HFFc6 (cell line): ENCODE results near the gene SFXN2. TPM values are rescaled to one million over a fixed set of nuclear protein-coding genes. Genes with fewer than 3 reads are reported as not detected.
"Not testable (repeated sequence)": the region's sequence is repeated elsewhere in the genome, so short reads cannot be mapped to it uniquely, and the experiment has no call there.

Source experiments
- DNase-seq: peaks from one replicate; pipeline ENCODE4 v3.0.0-alpha.2; 2018
- H3K27ac Mint-ChIP-seq: 2 replicates; pipeline ENCODE4 v1.8.0; 2020; ENCODE audit warnings: mild to moderate bottlenecking, mixed read lengths
- H3K27me3 Mint-ChIP-seq: 2 replicates; pipeline ENCODE4 v1.8.0; 2021; ENCODE audit warnings: mild to moderate bottlenecking, moderate library complexity, mixed read lengths; ENCODE audit not compliant: insufficient read depth
- H3K36me3 Mint-ChIP-seq: 2 replicates; pipeline ENCODE4 v1.8.0; 2021; ENCODE audit warnings: low read depth, mixed read lengths
- H3K4me1 Mint-ChIP-seq: 2 replicates; pipeline ENCODE4 v1.8.0; 2020; ENCODE audit warnings: low read depth, mixed read lengths
- H3K4me3 Mint-ChIP-seq: 2 replicates; pipeline ENCODE4 v1.8.0; 2020; ENCODE audit warnings: mild to moderate bottlenecking, moderate library complexity, mixed read lengths
- H3K9me3 Mint-ChIP-seq: 2 replicates; pipeline ENCODE4 v1.8.0; 2020; ENCODE audit warnings: mild to moderate bottlenecking, mixed read lengths
- CTCF ChIP-seq: fragments of 200-600 bp; sonication (generic); IDR thresholded peaks from 2 replicates; pipeline ENCODE4 v1.5.0; 2021; ENCODE audit warnings: antibody characterized with exemption, mild to moderate bottlenecking
- total RNA-seq, 6 experiments: library from RNA; stranded (reverse); fragmentation: NEBNext Ultra II Directional; extraction: Animal tissue kit (Norgen Biotek cat#: 25700); gene quantifications; 2 replicates in 1 of 6; 3 replicates in 5 of 6; pipeline ENCODE4 v1.2.3, GENCODE V29; 2021

The SFXN2 gene
- total RNA-seq, 6 experiments from 2014 or later, result 2.2 to 4.4 (median 3.5) TPM

- Mint-ChIP-seq H3K27ac (peak overlapping the region; percentile 87; the same call in 1 of the 2 replicates), H3K27me3 (no peaks in the 10 kb centered on the region), H3K4me1 (peaks cover 68% of the 10 kb centered on the region), H3K36me3 (no peaks in the 10 kb centered on the region), H3K9me3 (no peaks in the 10 kb centered on the region), H3K4me3 (peak overlapping the region; percentile 41; the same call in 1 of the 2 replicates)
- DNase-seq, result no peak
- TF ChIP-seq CTCF, result no peak
Measured at GRCh38 chr10:102712089-102712488, 2.3 kb upstream of the SFXN2 start.

GRCh38 chr10:102712843-102713538, 1.4 kb upstream of the SFXN2 start:
- Mint-ChIP-seq H3K36me3 (no peaks in the 10 kb centered on the region), H3K9me3 (no peaks in the 10 kb centered on the region), H3K27me3 (no peaks in the 10 kb centered on the region), H3K27ac (peak overlapping the region; percentile 87), H3K4me3 (peak overlapping the region; percentile 91), H3K4me1 (peaks cover 68% of the 10 kb centered on the region)
- peak; percentile 12 for DNase-seq
- no peak for TF ChIP-seq CTCF

GRCh38 chr10:102713539-102713813, 960 bp upstream of the SFXN2 start:
- no peaks in the 10 kb centered on the region for H3K9me3 Mint-ChIP-seq
- no peak for DNase-seq
- H3K27me3 Mint-ChIP-seq, result no peaks in the 10 kb centered on the region
- H3K36me3 Mint-ChIP-seq, result no peaks in the 10 kb centered on the region
- H3K4me3 Mint-ChIP-seq, result peak overlapping the region; percentile 91
- peaks cover 69% of the 10 kb centered on the region for H3K4me1 Mint-ChIP-seq
- H3K27ac Mint-ChIP-seq, result peak overlapping the region; percentile 87
- no peak for TF ChIP-seq CTCF

GRCh38 chr10:102713814-102714620, 419 bp upstream of the SFXN2 start, which contains the start of gene ARL3:
Gene ARL3, minus strand, starts transcription at chr10:102714397. Its CDS starts 122 bp downstream, at chr10:102714275.
- H3K4me3 Mint-ChIP-seq, result peak within 1 kb of the TSS; percentile 91
- peak; percentile 98 for DNase-seq
- peak; percentile 78 for TF ChIP-seq CTCF
- no peaks in the 10 kb centered on the region for H3K9me3 Mint-ChIP-seq
- no peaks in the 10 kb centered on the region for H3K27me3 Mint-ChIP-seq
- H3K27ac Mint-ChIP-seq, result peak within 1 kb of the TSS; percentile 87
- H3K36me3 Mint-ChIP-seq, result no peaks in the 10 kb centered on the region
- H3K4me1 Mint-ChIP-seq, result peaks cover 70% of the 10 kb centered on the region

- no peak for TF ChIP-seq CTCF
- Mint-ChIP-seq H3K9me3 (no peaks in the 10 kb centered on the region), H3K27ac (no peak overlapping the region), H3K36me3 (peaks cover 5% of the 10 kb centered on the region), H3K4me1 (peaks cover 65% of the 10 kb centered on the region), H3K4me3 (peak overlapping the region; percentile 46; the same call in 1 of the 2 replicates), H3K27me3 (no peaks in the 10 kb centered on the region)
- no peak for DNase-seq
Measured at GRCh38 chr10:102715880-102716279, 1.4 kb downstream of the SFXN2 start.

- H3K27ac Mint-ChIP-seq, H3K27me3 Mint-ChIP-seq, DNase-seq, H3K9me3 Mint-ChIP-seq, H3K4me3 Mint-ChIP-seq, H3K36me3 Mint-ChIP-seq: not testable (repeated sequence)
- H3K4me1 Mint-ChIP-seq, result peaks cover 60% of the 10 kb centered on the region
Measured at GRCh38 chr10:102716900-102717565, 2.6 kb downstream of the SFXN2 start.
